Measurements from ENCODE around the gene CACNA1B. TPM values are rescaled to one million over a fixed set of nuclear protein-coding genes. Genes with fewer than 3 reads are reported as not detected.

The CACNA1B gene
- polyA plus RNA-seq, 1 of the 3 experiments (the other 2 are of a cell fraction) = 0.03 TPM

- TF ChIP-seq USF2 (IDR thresholded peaks at IDR 0.05; ENCODE audit: borderline replicate concordance, low read depth, low read length) = no peak
Measured at GRCh38 chr9:137972988-137973470, 95.4 kb downstream of the CACNA1B start (continued).

DNA sequence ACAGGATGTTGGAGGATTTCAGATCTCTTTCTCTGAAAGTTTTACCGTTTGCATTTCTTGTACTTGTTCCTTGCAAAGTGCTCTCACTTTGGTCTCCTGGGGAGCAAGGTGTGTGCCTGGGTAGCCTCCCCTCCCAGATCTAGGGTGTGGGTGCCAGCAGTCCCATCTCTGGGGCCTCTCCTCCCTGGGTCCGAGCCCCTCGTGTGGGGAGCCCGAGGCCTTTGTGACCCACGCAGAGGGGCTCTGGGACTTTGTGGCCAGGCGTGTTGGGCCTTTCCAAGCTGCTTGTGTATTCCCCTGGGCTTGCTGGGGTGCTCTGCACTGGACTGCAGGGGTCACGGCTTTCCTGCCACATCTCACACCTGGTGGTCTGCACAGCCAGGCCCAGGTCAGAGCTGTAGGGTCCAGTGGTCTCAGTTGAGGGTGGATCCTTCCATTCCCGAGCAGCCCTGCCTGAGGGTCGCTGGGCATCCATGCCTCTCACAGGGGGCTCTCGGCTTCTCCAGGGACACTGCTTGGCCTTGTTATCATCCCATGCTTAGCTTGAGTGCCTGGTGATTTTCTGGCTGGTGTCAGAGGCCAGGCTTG lies 96.3 kb downstream of the CACNA1B start:
- 27% methylated on average over 2 of the region's 10 CpGs for WGBS (ENCODE audit: low lambda C conversion rate)
- CTCF ChIA-PET = no interaction called here
- H3K9me3 ChIP-seq = no peaks in the 10 kb centered on the region

More for the DNA sequence above, 96.3 kb downstream of the CACNA1B start:
- DNase-seq = no peak
- H3K4me2 ChIP-seq = no peak overlapping the region
- POLR2A ChIA-PET = no interaction called here
- TF ChIP-seq EP300 (IDR thresholded peaks at IDR 0.05; ENCODE audit: borderline replicate concordance in 1 of 2, low read depth in 1 of 2, low read length in 1 of 2) = no peak
- no peak for TF ChIP-seq RCOR1 (IDR thresholded peaks at IDR 0.05; ENCODE audit: low read length)
- no peak for TF ChIP-seq ELF1 (IDR thresholded peaks at IDR 0.05)
- TF ChIP-seq TEAD4 (IDR thresholded peaks at IDR 0.05; ENCODE audit: borderline replicate concordance, insufficient read depth) = no peak
- TF ChIP-seq, protein P1, sequence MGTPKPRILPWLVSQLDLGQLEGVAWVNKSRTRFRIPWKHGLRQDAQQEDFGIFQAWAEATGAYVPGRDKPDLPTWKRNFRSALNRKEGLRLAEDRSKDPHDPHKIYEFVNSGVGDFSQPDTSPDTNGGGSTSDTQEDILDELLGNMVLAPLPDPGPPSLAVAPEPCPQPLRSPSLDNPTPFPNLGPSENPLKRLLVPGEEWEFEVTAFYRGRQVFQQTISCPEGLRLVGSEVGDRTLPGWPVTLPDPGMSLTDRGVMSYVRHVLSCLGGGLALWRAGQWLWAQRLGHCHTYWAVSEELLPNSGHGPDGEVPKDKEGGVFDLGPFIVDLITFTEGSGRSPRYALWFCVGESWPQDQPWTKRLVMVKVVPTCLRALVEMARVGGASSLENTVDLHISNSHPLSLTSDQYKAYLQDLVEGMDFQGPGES (IDR thresholded peaks at IDR 0.05; ENCODE audit: low read depth, low read length) = no peak
- no peak for TF ChIP-seq RFX5 (IDR thresholded peaks at IDR 0.05; ENCODE audit: low read length)
- no peak for TF ChIP-seq REST (IDR thresholded peaks at IDR 0.05; ENCODE audit: low read depth, low read length)
- no peak for TF ChIP-seq GABPA (IDR thresholded peaks at IDR 0.05; ENCODE audit: low read depth)
- no peak for TF ChIP-seq TCF12 (IDR thresholded peaks at IDR 0.05)
- no peak for TF ChIP-seq FOSL2 (IDR thresholded peaks at IDR 0.05; ENCODE audit: borderline replicate concordance, low read depth)
- no peak for TF ChIP-seq POLR2AphosphoS5 (IDR thresholded peaks at IDR 0.05; ENCODE audit: low read depth, low read length)
- no peak for TF ChIP-seq RAD21 (IDR thresholded peaks at IDR 0.05; ENCODE audit: low read length)
- no peak overlapping the region for H3K9ac ChIP-seq
- no peaks in the 10 kb centered on the region for H3K9me2 ChIP-seq
- H3K79me2 ChIP-seq (ENCODE audit: insufficient read depth) = no peaks in the 10 kb centered on the region
- H3K27me3 ChIP-seq (ENCODE audit: insufficient read depth) = no peaks in the 10 kb centered on the region
- no peak overlapping the region for H3K4me3 ChIP-seq (ENCODE audit: low read depth in 2 of 2, low read length in 1 of 2)
- H3K4me1 ChIP-seq (ENCODE audit: control insufficient read depth in 1 of 2, insufficient read depth in 2 of 2, low read depth in 1 of 2, low read length in 1 of 2) = peaks cover 0 to 20% of the 10 kb centered on the region in 2 experiments; a peak in 1 of 4 replicates
- H2AFZ ChIP-seq (ENCODE audit: low read depth) = no peak overlapping the region
- H3K27ac ChIP-seq (ENCODE audit: low read depth in 2 of 2, low read length in 1 of 2) = no peak overlapping the region
- no peaks in the 10 kb centered on the region for H3K36me3 ChIP-seq (replicated peaks in 1 of 2; ENCODE audit: control insufficient read depth in 1 of 2, insufficient read depth in 2 of 2, low read length in 1 of 2)
- H3F3A ChIP-seq (replicated peaks; ENCODE audit: insufficient read depth) = no peaks in the 10 kb centered on the region
- no peaks in the 10 kb centered on the region for H4K20me1 ChIP-seq (ENCODE audit: insufficient read depth)

Data from SK-N-SH (cell line).